Uterus (tissue), 4 donors: Measurements from ENCODE around the gene SCYL1. TPM values are rescaled to one million over a fixed set of nuclear protein-coding genes. Genes with fewer than 3 reads are reported as not detected.

Experiments
- DNase-seq, 2 donors: peaks; one replicate each; pipeline ENCODE4 v3.0.0-alpha.2; 2019 to 2020
- H3K27ac ChIP-seq, 2 donors: fragments of 200-600 bp; sonication (generic); 1 replicate in 1 of 2; 2 replicates in 1 of 2; pipeline ENCODE4 v1.5.1; 2016 to 2018
- H3K27me3 ChIP-seq, 2 donors: fragments of 200-600 bp; sonication (generic); one replicate each; pipeline ENCODE4 v1.5.1; 2018 to 2019; ENCODE audit warnings: control low read depth in 1 of 2
- H3K36me3 ChIP-seq, 2 donors: fragments of 200-600 bp; sonication (generic); one replicate each; pipeline ENCODE4 v1.5.1; 2019; ENCODE audit warnings: control low read depth in 1 of 2
- H3K4me1 ChIP-seq, 2 donors: fragments of 200-600 bp; sonication (generic); one replicate each; pipeline ENCODE4 v1.5.1; 2018 to 2019; ENCODE audit warnings: control low read depth in 1 of 2
- H3K4me3 ChIP-seq, 2 donors: fragments of 200-600 bp; sonication (generic); 1 replicate in 1 of 2; 2 replicates in 1 of 2; pipeline ENCODE4 v1.5.1; 2018 to 2019; ENCODE audit warnings: mild to moderate bottlenecking in 1 of 2
- H3K9me3 ChIP-seq, 2 donors: fragments of 200-600 bp; sonication (generic); one replicate each; pipeline ENCODE4 v1.5.1; 2019; ENCODE audit warnings: control low read depth in 1 of 2
- CTCF ChIP-seq, 4 experiments: fragments of 200-600 bp in 2 of 4; fragments of 450-650 bp in 2 of 4; sonication (generic) in 2 of 4; IDR thresholded peaks; one replicate each; pipeline ENCODE4 v1.5.1; 2016 to 2019; ENCODE audit warnings: antibody characterized with exemption in 4 of 4, mild to moderate bottlenecking in 2 of 4, moderate library complexity in 1 of 4
- POLR2A ChIP-seq, 2 donors: fragments of 450-650 bp; IDR thresholded peaks; one replicate each; pipeline ENCODE4 v1.6.1; 2016; ENCODE audit warnings: antibody characterized with exemption in 2 of 2, mild to moderate bottlenecking in 1 of 2, moderate library complexity in 1 of 2
- intact Hi-C: fragments of 100-400 bp; cut with DNase I; formaldehyde crosslinking; loops from one replicate; pipeline ENCODE4 v1.15.1; 2023; ENCODE audit warnings: low total_unique reads
- total RNA-seq, 4 donors: library from RNA; depleted of rRNA in 3 of 4; stranded (reverse); fragments of >200 nt in 3 of 4; gene quantifications; one replicate each; pipeline versions ENCODE4 v1.1.0 to v1.2.4, GENCODE V29; 2014 to 2023
- donor health status: DM: yes; HTN: yes; CAD: no.

Gene SCYL1
- total RNA-seq, 4 donors from 2014 or later: 28.8 to 101 (median 70.1) TPM

- Histone ChIP-seq H3K27me3 (no peaks in the 10 kb centered on the region), H3K27ac (peak overlapping the region; percentile 96 to 97), H3K4me3 (peak overlapping the region; percentile 85 to 90), H3K36me3 (no peaks in the 10 kb centered on the region), H3K9me3 (no peaks in the 10 kb centered on the region), H3K4me1 (peaks cover 11 to 20% of the 10 kb centered on the region in 2 donors)
- no peak for TF ChIP-seq POLR2A (IDR thresholded peaks at IDR 0.05)
- TF ChIP-seq CTCF (IDR thresholded peaks at IDR 0.05): no peak
- no peak for DNase-seq
- intact Hi-C loops: loop anchor here (2.0 kb wide), 2 partner anchors 22 to 76 kb away; partner anchors contain the start of gene NEAT1
These were observed 26.2 kb upstream of the SCYL1 start for GRCh38 chr11:65498727-65498976.

DNA sequence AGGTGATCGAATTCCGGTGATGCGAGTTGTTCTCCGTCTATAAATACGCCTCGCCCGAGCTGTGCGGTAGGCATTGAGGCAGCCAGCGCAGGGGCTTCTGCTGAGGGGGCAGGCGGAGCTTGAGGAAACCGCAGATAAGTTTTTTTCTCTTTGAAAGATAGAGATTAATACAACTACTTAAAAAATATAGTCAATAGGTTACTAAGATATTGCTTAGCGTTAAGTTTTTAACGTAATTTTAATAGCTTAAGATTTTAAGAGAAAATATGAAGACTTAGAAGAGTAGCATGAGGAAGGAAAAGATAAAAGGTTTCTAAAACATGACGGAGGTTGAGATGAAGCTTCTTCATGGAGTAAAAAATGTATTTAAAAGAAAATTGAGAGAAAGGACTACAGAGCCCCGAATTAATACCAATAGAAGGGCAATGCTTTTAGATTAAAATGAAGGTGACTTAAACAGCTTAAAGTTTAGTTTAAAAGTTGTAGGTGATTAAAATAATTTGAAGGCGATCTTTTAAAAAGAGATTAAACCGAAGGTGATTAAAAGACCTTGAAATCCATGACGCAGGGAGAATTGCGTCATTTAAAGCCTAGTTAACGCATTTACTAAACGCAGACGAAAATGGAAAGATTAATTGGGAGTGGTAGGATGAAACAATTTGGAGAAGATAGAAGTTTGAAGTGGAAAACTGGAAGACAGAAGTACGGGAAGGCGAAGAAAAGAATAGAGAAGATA is 25.7 kb upstream of the SCYL1 start, which contains the start of gene MALAT1:
MALAT1 (plus strand) TSS at position 69 of the 736 bp plus-strand sequence.
- peak; percentile 94 to 96 for DNase-seq
- Histone ChIP-seq H3K27me3 (no peaks in the 10 kb centered on the region), H3K9me3 (no peaks in the 10 kb centered on the region), H3K4me1 (peaks cover 6 to 15% of the 10 kb centered on the region in 2 donors), H3K4me3 (peak within 1 kb of the TSS; percentile 85 to 90), H3K36me3 (no peaks in the 10 kb centered on the region), H3K27ac (peak within 1 kb of the TSS; percentile 96 to 97)
- intact Hi-C loops: loop anchor here (2.0 kb wide), 2 partner anchors 22 to 76 kb away; partner anchors contain the start of gene NEAT1
- TF ChIP-seq POLR2A (IDR thresholded peaks at IDR 0.05) (peak; percentile 99 to 100), CTCF (IDR thresholded peaks at IDR 0.05) (no peak)

GRCh38 chr11:65499713-65500386 is 25.0 kb upstream of the SCYL1 start:
- intact Hi-C loops: loop anchor here (2.0 kb wide), 2 partner anchors 23 to 77 kb away; partner anchors contain the start of gene NEAT1
- no peaks in the 10 kb centered on the region for H3K9me3 ChIP-seq
- H3K27me3 ChIP-seq: no peaks in the 10 kb centered on the region
- no peak for DNase-seq
- peak overlapping the region; percentile 96 to 97 for H3K27ac ChIP-seq
- peak overlapping the region; percentile 85 to 90 for H3K4me3 ChIP-seq
- no peaks in the 10 kb centered on the region for H3K36me3 ChIP-seq
- peaks cover 0 to 9% of the 10 kb centered on the region in 2 donors for H3K4me1 ChIP-seq
- TF ChIP-seq POLR2A (IDR thresholded peaks at IDR 0.05) (no peak), CTCF (IDR thresholded peaks at IDR 0.05) (no peak)

- no peaks in the 10 kb centered on the region for H3K9me3 ChIP-seq
- intact Hi-C loops: no loop called here
- H3K36me3 ChIP-seq: no peaks in the 10 kb centered on the region
- no peaks in the 10 kb centered on the region for H3K27me3 ChIP-seq
- peak overlapping the region; percentile 96 to 97 for H3K27ac ChIP-seq
- H3K4me3 ChIP-seq: peak overlapping the region; percentile 85 to 90
- peaks cover 0 to 7% of the 10 kb centered on the region in 2 donors for H3K4me1 ChIP-seq
- peak in 1 of 2 donors; percentile 64 for DNase-seq
- TF ChIP-seq CTCF (IDR thresholded peaks at IDR 0.05): no peak
- TF ChIP-seq POLR2A (IDR thresholded peaks at IDR 0.05): peak in 1 of 2 donors; percentile 6
These were observed 24.3 kb upstream of the SCYL1 start for GRCh38 chr11:65500387-65501185.
